Dedifferentiated amniotic fluid mesenchymal stem cell (primary cell): ENCODE measurements around the gene POFUT1.
"Not testable (repeated sequence)": the region's sequence is repeated elsewhere in the genome, so short reads cannot be mapped to it uniquely, and the experiment has no call there.

ENCODE experiments used
- DNase-seq: peaks from one replicate; pipeline ENCODE4 v3.0.0-alpha.2; 2016; ENCODE audit errors: extremely low spot score

POFUT1 gene

GRCh38 chr20:32207626-32208498, at the start of gene POFUT1, which contains the start of gene PLAGL2:
Gene POFUT1, plus strand, starts transcription at chr20:32207880. Its CDS starts 62 bp downstream, at chr20:32207942.
Gene PLAGL2, minus strand, starts transcription at chr20:32207743. Its CDS starts 5,565 bp downstream, at chr20:32202178.
- DNase-seq = peak; percentile 84

DNA sequence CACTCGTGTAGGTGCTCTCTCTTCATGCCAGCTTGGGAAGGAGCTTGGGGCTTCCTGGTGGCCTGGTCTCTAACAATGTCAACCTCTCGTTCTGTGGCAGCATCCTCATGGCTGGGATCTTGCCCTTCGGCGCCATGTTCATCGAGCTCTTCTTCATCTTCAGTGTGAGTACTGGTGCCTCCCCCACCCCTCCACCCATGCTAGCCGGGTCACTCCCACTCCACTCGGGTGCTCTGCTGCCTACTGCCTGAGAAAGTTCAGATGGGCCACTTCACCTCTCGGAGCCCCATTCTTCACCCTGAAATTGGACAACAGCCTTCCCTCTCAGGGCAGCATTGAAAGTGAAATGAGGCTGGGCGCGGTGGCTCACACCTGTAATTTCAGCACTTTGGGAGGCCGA, 49.3 kb upstream of the POFUT1 start:
- no peak for DNase-seq

- no peak for DNase-seq
Observed at GRCh38 chr20:32158943-32159660, 48.6 kb upstream of the POFUT1 start.

DNA sequence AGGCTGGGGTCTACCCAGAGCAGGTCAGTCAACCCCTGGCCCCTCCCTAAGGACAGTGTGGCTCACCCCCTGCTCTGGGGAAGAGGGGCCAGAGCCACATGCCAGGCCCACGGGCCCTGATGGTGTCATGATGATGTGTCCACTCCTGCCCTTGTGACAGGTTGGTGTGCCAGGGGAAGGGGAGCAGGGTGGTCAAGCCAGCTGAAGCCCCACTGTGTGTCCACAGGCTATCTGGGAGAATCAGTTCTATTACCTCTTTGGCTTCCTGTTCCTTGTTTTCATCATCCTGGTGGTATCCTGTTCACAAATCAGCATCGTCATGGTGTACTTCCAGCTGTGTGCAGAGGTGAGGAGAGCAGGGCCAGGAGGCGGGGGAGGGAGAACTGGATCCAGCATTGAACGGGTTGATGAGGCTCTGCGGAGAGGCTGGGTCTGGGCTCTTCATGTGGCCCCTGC, 47.9 kb upstream of the POFUT1 start:
- no peak for DNase-seq

GRCh38 chr20:32160341-32160740, 47.3 kb upstream of the POFUT1 start:
- no peak for DNase-seq

DNA sequence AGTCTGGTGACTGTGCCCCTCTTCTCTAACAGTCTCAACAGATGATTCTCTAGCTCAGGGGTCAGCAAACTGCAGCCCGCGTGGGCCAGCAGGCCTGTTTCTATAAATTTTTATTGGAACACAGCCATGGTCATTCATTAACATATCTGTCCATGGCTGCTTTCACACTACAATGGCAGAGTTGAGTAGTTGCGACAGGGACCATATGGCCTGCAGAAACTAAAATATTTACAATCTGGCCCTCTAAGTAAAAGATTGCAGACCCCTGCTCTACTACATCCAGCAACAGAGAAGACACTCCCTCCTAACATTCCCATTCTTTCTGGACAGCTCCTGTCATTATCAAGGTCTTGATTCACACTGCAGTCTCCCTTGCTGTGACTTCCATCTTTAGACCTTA, 45.3 kb upstream of the POFUT1 start:
- DNase-seq = no peak

DNA sequence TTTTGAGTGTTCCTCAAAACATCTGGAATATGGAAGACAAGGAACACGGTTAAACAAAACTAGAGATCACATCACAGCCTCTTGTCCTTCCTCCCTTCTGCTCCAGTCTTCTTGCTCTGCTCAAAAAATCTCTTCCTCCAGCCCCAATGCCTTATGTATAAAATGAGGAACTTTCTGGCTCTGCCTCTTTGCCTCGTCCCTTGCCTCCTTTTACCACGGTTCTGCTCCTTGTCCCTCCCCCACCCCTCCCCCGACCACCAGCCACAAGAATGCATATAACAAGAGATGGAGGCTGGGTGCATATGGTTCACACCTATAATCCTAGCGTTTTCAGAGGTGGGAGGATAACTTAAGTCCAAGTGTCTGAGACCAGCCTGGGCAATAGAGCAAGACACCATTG, 43.7 kb upstream of the POFUT1 start:
- DNase-seq = no peak

GRCh38 chr20:32164984-32165735, 42.5 kb upstream of the POFUT1 start:
- no peak for DNase-seq

GRCh38 chr20:32165836-32166545, 41.7 kb upstream of the POFUT1 start:
- DNase-seq = no peak

DNA sequence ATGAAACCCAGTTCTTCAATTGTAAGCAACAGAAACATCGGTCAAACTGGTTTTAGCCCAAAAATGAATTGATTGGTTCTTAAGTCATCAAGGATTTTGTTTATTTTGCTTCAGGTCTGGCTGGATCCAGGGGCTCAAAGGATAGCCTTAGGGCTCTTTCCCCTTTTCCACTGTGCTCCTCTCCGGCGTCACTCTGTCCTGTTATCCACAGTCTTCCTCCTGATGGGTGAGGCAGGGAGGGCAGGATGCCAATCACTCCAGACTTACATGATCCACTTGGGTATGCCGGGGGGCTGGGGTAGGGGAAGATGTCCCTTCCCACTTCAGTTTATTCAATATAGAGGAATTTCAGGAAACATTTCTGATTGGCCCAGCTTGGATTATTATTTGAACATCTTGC, 40.1 kb upstream of the POFUT1 start:
- DNase-seq = no peak

DNA sequence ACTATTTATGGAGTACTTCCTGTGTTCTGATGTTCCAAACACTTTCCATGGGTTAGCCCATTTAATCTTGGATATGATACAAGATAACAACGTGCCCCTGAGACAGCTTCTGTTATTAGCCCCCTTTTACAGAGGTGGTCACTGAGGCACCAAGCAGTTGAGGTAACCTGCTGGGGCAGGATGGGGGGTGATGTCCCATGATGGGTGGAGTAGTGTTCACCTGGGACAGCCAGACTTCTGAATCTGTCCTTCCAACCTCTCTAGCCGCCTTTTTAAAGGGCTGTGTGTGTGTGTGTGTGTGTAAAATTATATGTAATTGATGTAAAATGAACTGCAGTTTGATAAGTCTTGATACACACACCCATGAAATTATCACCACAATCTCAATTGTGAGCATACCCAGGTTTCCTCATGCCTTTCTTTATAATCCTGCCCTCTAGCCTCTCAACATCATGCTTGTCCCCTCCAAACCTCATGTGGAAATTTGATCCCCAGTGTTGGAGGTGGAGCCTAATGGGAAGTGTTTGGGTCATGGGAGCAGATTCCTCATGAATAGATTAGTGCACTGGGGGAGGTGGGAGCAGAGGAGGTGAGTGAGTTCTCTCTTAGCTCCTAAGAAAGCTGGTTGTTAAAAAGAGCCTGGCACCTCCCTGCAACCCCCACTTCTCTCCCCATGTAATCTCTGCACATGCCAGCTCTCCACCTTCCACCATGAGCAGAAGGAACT, 39.3 kb upstream of the POFUT1 start:
- DNase-seq = no peak

DNA sequence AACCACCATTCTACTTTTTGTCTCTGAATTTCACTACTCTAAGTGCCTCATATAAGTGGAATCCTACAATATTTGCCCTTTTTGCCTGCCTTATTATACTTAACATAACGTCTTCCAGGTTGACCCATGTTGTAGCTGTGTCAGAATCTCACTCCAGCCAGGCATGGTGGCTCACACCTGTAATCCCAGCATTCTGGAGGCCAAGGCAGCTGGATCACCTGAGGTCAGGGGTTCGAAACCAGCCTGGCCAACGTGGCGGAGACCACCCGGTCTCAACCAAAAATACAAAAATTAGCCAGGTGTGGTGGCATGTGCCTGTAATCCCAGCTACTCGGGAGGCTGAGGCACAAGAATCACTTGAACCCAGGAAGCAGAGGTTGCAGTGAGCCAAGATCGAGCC, 30.0 kb upstream of the POFUT1 start:
- DNase-seq = not testable (repeated sequence)

DNA sequence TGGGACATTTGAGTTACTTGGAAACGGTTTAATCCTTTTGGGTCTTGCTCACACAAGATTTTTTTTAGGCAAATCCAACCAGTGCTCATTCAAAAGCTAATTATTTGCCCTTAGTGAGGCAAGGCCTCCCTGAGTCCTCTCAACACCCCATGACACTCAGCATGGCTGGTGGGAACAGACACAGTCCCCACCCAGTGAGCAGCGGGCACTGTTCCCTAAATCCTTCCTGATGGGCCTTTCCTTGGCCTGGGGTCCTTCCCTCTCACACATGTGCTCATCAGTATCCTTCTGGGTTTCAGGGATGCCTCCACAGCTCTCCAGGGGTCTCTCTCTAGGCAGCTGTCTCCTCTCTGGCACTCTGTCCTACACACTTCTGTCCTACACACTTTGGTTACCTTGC, 28.2 kb upstream of the POFUT1 start:
- DNase-seq = no peak

DNA sequence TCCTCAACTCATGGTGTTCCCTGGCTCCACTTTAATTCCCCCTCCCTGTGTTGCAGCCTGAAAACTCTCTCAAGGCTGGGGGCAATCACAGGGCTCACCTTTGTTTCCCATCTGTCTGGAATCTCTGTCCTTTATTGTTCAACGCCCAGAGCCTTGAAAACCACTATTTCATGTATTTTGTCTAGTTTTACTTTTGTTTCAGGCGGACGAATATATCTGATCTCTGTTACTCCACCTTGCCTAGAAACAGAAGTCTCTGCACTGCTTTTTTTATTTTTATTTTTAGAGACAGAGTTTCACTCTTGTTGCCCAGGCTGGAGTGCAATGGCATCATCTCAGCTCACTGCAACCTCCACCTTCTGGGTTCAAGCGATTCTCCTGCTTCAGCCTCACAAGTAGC, 27.7 kb upstream of the POFUT1 start:
- no peak for DNase-seq

GRCh38 chr20:32181606-32182005, 26.1 kb upstream of the POFUT1 start:
- no peak for DNase-seq

DNA sequence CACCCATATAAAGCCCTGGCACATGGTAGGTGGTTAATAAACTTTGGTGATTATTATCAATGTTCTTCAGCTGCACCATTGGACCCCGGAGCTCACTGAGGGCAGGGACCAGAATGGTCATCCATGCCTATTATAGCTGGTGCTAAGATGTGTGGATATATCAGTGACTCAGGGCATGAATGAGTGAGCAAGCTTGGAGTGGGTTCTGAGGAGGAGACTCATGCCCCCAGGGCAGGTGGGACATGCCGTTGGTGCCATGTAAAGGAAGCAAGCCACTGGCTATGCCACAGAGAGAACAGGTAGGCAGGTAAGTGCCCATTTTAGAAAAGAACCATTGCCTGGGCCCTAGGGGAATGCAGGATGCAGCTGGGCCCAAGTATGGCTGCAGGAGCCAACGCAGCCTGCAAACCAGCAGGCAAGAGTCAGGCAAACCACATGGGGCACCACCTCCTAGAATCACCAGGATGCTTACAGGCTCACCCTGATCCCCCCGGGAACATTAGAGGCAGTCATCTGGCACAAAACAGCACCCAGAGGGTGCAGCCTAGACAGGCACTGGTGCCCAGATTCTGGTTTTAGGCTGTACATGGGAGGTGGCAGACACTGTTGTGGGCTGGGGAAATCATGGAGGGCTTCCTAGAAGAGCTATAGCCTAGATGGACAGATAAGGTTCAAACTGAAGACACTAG, 23.6 kb upstream of the POFUT1 start:
- no peak for DNase-seq

GRCh38 chr20:32184961-32185603, 22.6 kb upstream of the POFUT1 start:
- DNase-seq = no peak

DNA sequence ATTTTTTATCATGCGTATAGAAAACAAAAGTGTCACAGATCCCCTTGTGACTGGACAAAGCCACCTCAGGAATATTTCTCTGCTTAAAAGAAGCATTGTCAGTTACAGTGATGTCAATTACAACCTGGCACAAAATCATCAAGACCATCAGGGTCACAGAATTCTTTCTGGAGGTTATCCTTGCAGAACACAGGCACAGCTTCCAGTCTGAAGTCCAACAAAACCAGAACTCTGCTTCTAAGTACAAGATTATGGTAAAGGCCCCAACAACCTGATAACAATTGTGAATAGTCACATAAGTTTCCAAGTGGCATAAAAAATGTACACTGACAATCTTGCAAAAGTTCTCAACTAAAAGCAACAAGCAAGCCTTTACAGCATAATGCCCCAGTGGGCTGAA, 21.2 kb upstream of the POFUT1 start:
- no peak for DNase-seq

GRCh38 chr20:32188376-32189122, 19.1 kb upstream of the POFUT1 start:
- no peak for DNase-seq
